Neuronal stem cell (in vitro differentiated cells): ENCODE data around the gene MTAP.

ENCODE experiments used
- DNase-seq: peaks from one replicate; pipeline ENCODE4 v3.0.0-alpha.2; 2013; ENCODE audit warnings: low spot score
- H2AFZ ChIP-seq: one replicate; pipeline ENCODE4 v1.6.1; 2013; ENCODE audit warnings: mild to moderate bottlenecking, low read length, inconsistent platforms
- H2AK5ac ChIP-seq: 2 replicates; pipeline ENCODE4 v1.6.1; 2013; ENCODE audit warnings: low read depth, mild to moderate bottlenecking, inconsistent platforms, low read length, moderate library complexity, mixed read lengths
- H2BK120ac ChIP-seq: 2 replicates; pipeline ENCODE4 v1.6.1; 2013; ENCODE audit warnings: low read depth, mild to moderate bottlenecking, inconsistent platforms, low read length, moderate library complexity, mixed read lengths
- H2BK12ac ChIP-seq: one replicate; pipeline ENCODE4 v1.6.1; 2013; ENCODE audit warnings: low read length, inconsistent platforms
- H2BK15ac ChIP-seq: 2 replicates; pipeline ENCODE4 v1.6.1; 2013; ENCODE audit warnings: mild to moderate bottlenecking, low read length, inconsistent platforms, mixed read lengths
- H2BK5ac ChIP-seq: one replicate; pipeline ENCODE4 v1.6.1; 2013; ENCODE audit warnings: inconsistent platforms, mild to moderate bottlenecking, low read length, moderate library complexity
- H3K14ac ChIP-seq: one replicate; pipeline ENCODE4 v1.6.1; 2013; ENCODE audit warnings: low read length, inconsistent platforms
- H3K18ac ChIP-seq: 2 replicates; pipeline ENCODE4 v1.6.1; 2013; ENCODE audit warnings: low read length, inconsistent platforms
- H3K23ac ChIP-seq: 2 replicates; pipeline ENCODE4 v1.6.1; 2013; ENCODE audit warnings: low read depth, mild to moderate bottlenecking, mixed read lengths, low read length, inconsistent platforms; ENCODE audit not compliant: poor library complexity
- H3K27ac ChIP-seq: replicated peaks from 3 replicates; pipeline ENCODE4 v1.5.1; 2013; ENCODE audit warnings: low read length, inconsistent platforms
- H3K27me3 ChIP-seq, 3 experiments: 2 replicates each; pipeline ENCODE4 v1.6.1; 2013; ENCODE audit warnings: low read length in 3 of 3, mild to moderate bottlenecking in 2 of 3, inconsistent platforms in 1 of 3, low read depth in 1 of 3, mixed read lengths in 1 of 3, moderate library complexity in 1 of 3; ENCODE audit not compliant: control insufficient read depth in 3 of 3, insufficient read depth in 3 of 3
- H3K36me3 ChIP-seq, 2 donors: replicated peaks in 1 of 2; 2 replicates each; pipeline ENCODE4 v1.6.1; 2013; ENCODE audit warnings: low read length in 2 of 2; ENCODE audit not compliant: control insufficient read depth in 2 of 2, insufficient read depth in 2 of 2
- H3K4ac ChIP-seq: 2 replicates; pipeline ENCODE4 v1.6.1; 2013; ENCODE audit warnings: inconsistent platforms, mild to moderate bottlenecking, low read length, moderate library complexity
- H3K4me1 ChIP-seq, 2 donors: 1 replicate in 1 of 2; 2 replicates in 1 of 2; pipeline ENCODE4 v1.6.1; 2013; ENCODE audit warnings: low read length in 2 of 2, low read depth in 1 of 2; ENCODE audit not compliant: control insufficient read depth in 2 of 2, insufficient read depth in 1 of 2
- H3K4me2 ChIP-seq: one replicate; pipeline ENCODE4 v1.6.1; 2013; ENCODE audit warnings: mild to moderate bottlenecking, low read length, inconsistent platforms; ENCODE audit not compliant: insufficient read depth, poor library complexity, severe bottlenecking
- H3K4me3 ChIP-seq, 2 donors: 2 replicates each; pipeline ENCODE4 v1.5.1; 2013; ENCODE audit warnings: low read length in 2 of 2, mild to moderate bottlenecking in 2 of 2, inconsistent platforms in 1 of 2, moderate library complexity in 1 of 2
- H3K79me1 ChIP-seq: one replicate; pipeline ENCODE4 v1.6.1; 2013; ENCODE audit warnings: low read depth, mild to moderate bottlenecking, inconsistent platforms, low read length, moderate library complexity
- H3K9ac ChIP-seq: one replicate; pipeline ENCODE4 v1.6.1; 2013; ENCODE audit warnings: mild to moderate bottlenecking, low read depth, low read length, inconsistent platforms; ENCODE audit not compliant: poor library complexity
- H3K9me3 ChIP-seq, 2 donors: replicated peaks in 1 of 2; 2 replicates each; pipeline versions ENCODE3 to v1.6.1; 2013; ENCODE audit warnings: low read length in 2 of 2, mild to moderate bottlenecking in 2 of 2, inconsistent platforms in 1 of 2, low read depth in 1 of 2, mixed read lengths in 1 of 2, moderate library complexity in 1 of 2; ENCODE audit not compliant: control insufficient read depth in 2 of 2, insufficient read depth in 1 of 2
- H4K8ac ChIP-seq: one replicate; pipeline ENCODE4 v1.6.1; 2013; ENCODE audit warnings: low read depth, mild to moderate bottlenecking, inconsistent platforms, low read length, moderate library complexity
- H4K91ac ChIP-seq: one replicate; pipeline ENCODE4 v1.6.1; 2013; ENCODE audit warnings: low read length, low read depth, mild to moderate bottlenecking, inconsistent platforms; ENCODE audit not compliant: poor library complexity
- WGBS, 2 donors: extraction: QIAGEN DNeasy Blood & Tissue Kit; methylation state at CpG; one replicate each; pipeline ENCODE4 v1.1.7; 2013; ENCODE audit warnings: missing lambda C conversion rate in 2 of 2, mixed read lengths in 1 of 2; ENCODE audit not compliant: insufficient read length in 2 of 2, insufficient replicate concordance in 1 of 2; ENCODE audit errors: extremely low coverage in 2 of 2; 5-methylcytosine and 5-hydroxymethylcytosine counted together

Gene MTAP

DNA sequence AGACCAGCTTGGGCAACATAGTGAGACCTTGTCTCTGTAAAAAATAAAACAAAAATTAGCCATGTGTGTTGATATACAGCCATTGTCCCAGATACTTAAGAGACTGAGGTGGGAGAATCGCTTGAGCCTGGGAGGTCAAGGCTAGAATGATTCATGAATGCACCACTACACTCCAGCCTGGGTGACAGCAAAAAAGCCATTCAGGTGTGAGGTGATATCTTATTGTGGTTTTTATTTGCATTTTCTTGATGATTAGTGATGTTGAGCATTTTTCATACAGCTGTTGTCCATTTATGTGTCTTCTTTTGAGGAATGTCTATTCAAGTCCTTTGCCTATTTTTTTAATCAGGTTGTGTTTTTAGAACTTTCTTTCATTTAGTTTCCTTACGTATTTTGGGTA, 23.2 kb downstream of the MTAP start:
- H3K27me3 ChIP-seq: no peaks in the 10 kb centered on the region
- H2AFZ ChIP-seq: no peak overlapping the region
- no peak for DNase-seq
- no peak overlapping the region for H3K4ac ChIP-seq
- no peak overlapping the region for H3K27ac ChIP-seq
- no peak overlapping the region for H3K9ac ChIP-seq
- H3K4me1 ChIP-seq: no peaks in the 10 kb centered on the region
- no peak overlapping the region for H2BK5ac ChIP-seq
- no peak overlapping the region for H3K4me3 ChIP-seq
- no CpG with 5 or more reads among the region's 2 CpGs for WGBS, 2 donors
- H2BK120ac ChIP-seq: no peak overlapping the region
- H2BK12ac ChIP-seq: no peak overlapping the region
- no peak overlapping the region for H2AK5ac ChIP-seq
- H3K36me3 ChIP-seq: peaks cover 16 to 72% of the 10 kb centered on the region in 2 donors
- no peak overlapping the region for H3K14ac ChIP-seq
- no peak overlapping the region for H3K4me2 ChIP-seq
- no peak overlapping the region for H2BK15ac ChIP-seq
- peaks cover 4 to 13% of the 10 kb centered on the region in 2 donors for H3K9me3 ChIP-seq
- no peak overlapping the region for H4K8ac ChIP-seq
- H3K79me1 ChIP-seq: peaks cover 2% of the 10 kb centered on the region
- H3K18ac ChIP-seq: no peak overlapping the region
- H4K91ac ChIP-seq: no peak overlapping the region
- H3K23ac ChIP-seq: no peak overlapping the region

DNA sequence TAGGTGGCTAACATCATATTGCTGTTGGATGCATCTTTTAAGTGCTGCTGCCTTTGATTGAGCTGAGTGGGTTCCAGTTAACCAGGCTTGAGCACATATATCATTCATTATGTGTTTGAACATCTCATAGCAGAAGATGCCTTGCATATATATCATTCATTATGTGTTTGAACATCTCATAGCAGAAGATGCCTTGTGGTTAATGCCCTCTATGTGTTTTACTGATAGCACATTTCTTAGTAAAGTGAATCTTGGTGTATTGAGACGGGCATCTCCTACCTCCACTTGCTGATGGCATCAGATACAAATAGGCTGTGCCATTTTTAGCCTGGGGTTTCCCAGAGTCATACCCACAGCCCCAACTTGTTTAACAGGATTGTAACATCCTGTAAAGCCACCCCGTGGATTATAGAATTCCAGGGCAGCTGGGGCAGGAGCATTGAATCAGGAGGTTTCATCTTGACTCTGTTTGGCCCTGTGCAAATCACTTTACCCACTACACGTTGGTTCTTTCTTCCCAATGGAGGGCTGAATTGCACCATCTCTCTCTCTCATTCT, 26.5 kb downstream of the MTAP start:
- Histone ChIP-seq H2BK12ac (no peak overlapping the region), H3K23ac (no peak overlapping the region), H3K4me2 (no peak overlapping the region), H2AK5ac (no peak overlapping the region), H3K14ac (no peak overlapping the region), H3K9ac (no peak overlapping the region), H3K4me3 (no peak overlapping the region), H3K4ac (no peak overlapping the region), H3K18ac (no peak overlapping the region), H2BK15ac (no peak overlapping the region), H3K9me3 (peaks cover 4 to 23% of the 10 kb centered on the region in 2 donors), H2BK5ac (no peak overlapping the region), H4K91ac (no peak overlapping the region), H3K4me1 (no peaks in the 10 kb centered on the region), H2AFZ (no peak overlapping the region), H3K36me3 (peaks cover 26 to 99% of the 10 kb centered on the region in 2 donors), H3K27me3 (no peaks in the 10 kb centered on the region), H3K79me1 (peaks cover 2% of the 10 kb centered on the region), H3K27ac (no peak overlapping the region), H4K8ac (no peak overlapping the region), H2BK120ac (no peak overlapping the region)
- no peak for DNase-seq
- WGBS, 2 donors: no CpG with 5 or more reads among the region's 3 CpGs

DNA sequence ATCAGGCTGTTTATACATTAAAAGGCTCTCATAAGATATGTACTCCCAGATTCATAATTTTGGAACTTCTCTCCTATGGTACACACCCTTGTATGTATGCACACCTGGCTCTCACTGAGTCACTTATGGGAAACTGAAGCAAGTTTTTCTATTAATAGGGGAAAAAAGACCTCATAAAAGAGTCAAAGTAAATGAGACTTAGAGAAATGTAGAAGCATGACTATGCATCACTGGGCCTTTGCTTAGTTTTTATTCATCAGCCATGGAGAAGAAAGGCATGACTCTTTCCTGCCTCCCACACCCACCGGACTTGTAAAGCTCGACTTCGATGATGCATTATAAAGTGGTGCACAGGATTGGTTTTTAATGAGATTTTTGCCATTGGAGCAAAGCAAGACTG, 28.2 kb downstream of the MTAP start:
- no CpG with 5 or more reads among the region's 3 CpGs for WGBS, 2 donors
- no peak overlapping the region for H2BK120ac ChIP-seq
- H3K23ac ChIP-seq: no peak overlapping the region
- no peak for DNase-seq
- H3K14ac ChIP-seq: no peak overlapping the region
- no peak overlapping the region for H4K8ac ChIP-seq
- no peak overlapping the region for H2BK15ac ChIP-seq
- no peak overlapping the region for H3K4ac ChIP-seq
- H3K27ac ChIP-seq: no peak overlapping the region
- H3K4me1 ChIP-seq: no peaks in the 10 kb centered on the region
- peaks cover 2% of the 10 kb centered on the region for H3K79me1 ChIP-seq
- no peak overlapping the region for H3K9ac ChIP-seq
- peaks cover 1 to 23% of the 10 kb centered on the region in 2 donors for H3K9me3 ChIP-seq
- H2AK5ac ChIP-seq: no peak overlapping the region
- H2BK5ac ChIP-seq: no peak overlapping the region
- no peak overlapping the region for H3K18ac ChIP-seq
- no peak overlapping the region for H2AFZ ChIP-seq
- no peak overlapping the region for H4K91ac ChIP-seq
- no peaks in the 10 kb centered on the region for H3K27me3 ChIP-seq
- H3K4me2 ChIP-seq: no peak overlapping the region
- H3K4me3 ChIP-seq: no peak overlapping the region
- peaks cover 29 to 100% of the 10 kb centered on the region in 2 donors for H3K36me3 ChIP-seq
- H2BK12ac ChIP-seq: no peak overlapping the region

DNA sequence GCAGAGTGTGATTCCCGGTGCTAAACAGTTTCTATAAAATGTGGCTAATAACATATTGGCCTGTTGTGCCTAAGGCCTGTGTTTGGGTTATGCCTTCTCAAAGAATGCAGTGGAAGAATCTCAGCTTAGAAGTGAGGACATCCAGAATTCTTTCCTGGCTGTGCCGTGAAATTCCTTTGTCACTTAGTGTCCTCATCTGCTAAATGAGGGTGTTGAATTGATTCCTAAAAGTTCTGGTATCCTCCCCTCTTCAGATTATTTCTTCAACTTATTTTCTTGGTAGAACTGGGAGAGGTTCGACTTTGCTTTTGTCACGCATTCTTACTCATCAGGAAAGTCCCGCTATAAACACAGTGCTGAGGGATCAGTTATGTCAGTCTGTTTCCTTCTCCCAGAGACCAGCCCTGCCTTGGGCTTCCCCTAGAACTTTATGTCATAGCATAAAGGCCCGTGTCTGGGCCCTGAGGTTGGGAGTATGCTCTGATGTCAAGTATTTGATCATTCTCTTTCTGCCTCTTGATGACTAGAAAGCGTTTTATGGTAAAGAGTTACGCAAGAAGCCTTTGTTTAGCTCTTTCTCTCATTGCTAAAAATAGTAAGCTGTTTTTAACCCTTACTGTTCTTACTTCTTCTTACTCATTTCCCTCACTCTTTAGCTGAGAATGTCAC, 29.5 kb downstream of the MTAP start:
- no peak overlapping the region for H2AK5ac ChIP-seq
- no peak overlapping the region for H3K18ac ChIP-seq
- H3K4ac ChIP-seq: no peak overlapping the region
- H2BK15ac ChIP-seq: no peak overlapping the region
- no peak overlapping the region for H3K9ac ChIP-seq
- no peak overlapping the region for H4K91ac ChIP-seq
- H3K4me2 ChIP-seq: no peak overlapping the region
- H3K4me1 ChIP-seq: no peaks in the 10 kb centered on the region
- H3K36me3 ChIP-seq: peaks cover 25 to 100% of the 10 kb centered on the region in 2 donors
- H3K9me3 ChIP-seq: peaks cover 1 to 22% of the 10 kb centered on the region in 2 donors
- DNase-seq: no peak
- no peak overlapping the region for H4K8ac ChIP-seq
- no peak overlapping the region for H2BK120ac ChIP-seq
- no peaks in the 10 kb centered on the region for H3K79me1 ChIP-seq
- H3K14ac ChIP-seq: no peak overlapping the region
- H3K27me3 ChIP-seq: no peaks in the 10 kb centered on the region
- H2BK12ac ChIP-seq: no peak overlapping the region
- no peak overlapping the region for H2BK5ac ChIP-seq
- H3K4me3 ChIP-seq: no peak overlapping the region
- no peak overlapping the region for H3K27ac ChIP-seq
- WGBS, 2 donors: no CpG with 5 or more reads among the region's 8 CpGs
- no peak overlapping the region for H2AFZ ChIP-seq
- no peak overlapping the region for H3K23ac ChIP-seq
